ENCODE data around the gene PHPT1. TPM values are rescaled to one million over a fixed set of nuclear protein-coding genes. Genes with fewer than 3 reads are reported as not detected.

PHPT1 gene
- total and polyA plus RNA-seq, 8 donors, result 66.1 to 151 (median 100) TPM

DNA sequence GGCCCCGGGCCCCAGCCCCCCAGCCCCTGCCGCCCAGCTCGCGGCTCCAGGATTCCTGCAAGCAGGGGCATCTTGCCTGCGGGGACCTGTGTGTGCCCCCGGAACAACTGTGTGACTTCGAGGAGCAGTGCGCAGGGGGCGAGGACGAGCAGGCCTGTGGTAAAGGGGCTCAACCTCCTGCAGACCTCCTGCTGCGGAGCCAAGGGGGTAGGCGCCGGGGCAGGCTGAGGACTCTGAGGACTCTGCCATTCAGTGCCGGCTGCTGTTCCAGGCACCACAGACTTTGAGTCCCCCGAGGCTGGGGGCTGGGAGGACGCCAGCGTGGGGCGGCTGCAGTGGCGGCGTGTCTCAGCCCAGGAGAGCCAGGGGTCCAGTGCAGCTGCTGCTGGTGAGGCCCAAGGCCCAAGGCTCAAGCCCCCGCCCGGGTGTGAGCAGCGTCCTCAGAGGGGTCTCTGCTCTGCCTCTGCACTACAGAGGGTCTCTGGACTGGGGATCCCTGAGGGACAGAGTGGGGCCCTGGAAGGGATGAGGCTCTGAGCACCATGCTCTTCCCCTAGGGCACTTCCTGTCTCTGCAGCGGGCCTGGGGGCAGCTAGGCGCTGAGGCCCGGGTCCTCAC lies 6.4 kb downstream of the PHPT1 start:
- no peak overlapping the region for H3K27ac ChIP-seq
- no peaks in the 10 kb centered on the region for H3K27me3 ChIP-seq
- H3K9me3 ChIP-seq, result no peaks in the 10 kb centered on the region
- H3K36me3 ChIP-seq, result peaks cover 0 to 21% of the 10 kb centered on the region in 2 donors
- intact Hi-C loops (cut with DNase I), result loop anchor here in 1 of 2 donors (10.0 kb wide), 1 partner anchor 79 kb away; no protein-coding TSS in a partner anchor
- no peak overlapping the region for H3K4me3 ChIP-seq
- TF ChIP-seq, protein P1, sequence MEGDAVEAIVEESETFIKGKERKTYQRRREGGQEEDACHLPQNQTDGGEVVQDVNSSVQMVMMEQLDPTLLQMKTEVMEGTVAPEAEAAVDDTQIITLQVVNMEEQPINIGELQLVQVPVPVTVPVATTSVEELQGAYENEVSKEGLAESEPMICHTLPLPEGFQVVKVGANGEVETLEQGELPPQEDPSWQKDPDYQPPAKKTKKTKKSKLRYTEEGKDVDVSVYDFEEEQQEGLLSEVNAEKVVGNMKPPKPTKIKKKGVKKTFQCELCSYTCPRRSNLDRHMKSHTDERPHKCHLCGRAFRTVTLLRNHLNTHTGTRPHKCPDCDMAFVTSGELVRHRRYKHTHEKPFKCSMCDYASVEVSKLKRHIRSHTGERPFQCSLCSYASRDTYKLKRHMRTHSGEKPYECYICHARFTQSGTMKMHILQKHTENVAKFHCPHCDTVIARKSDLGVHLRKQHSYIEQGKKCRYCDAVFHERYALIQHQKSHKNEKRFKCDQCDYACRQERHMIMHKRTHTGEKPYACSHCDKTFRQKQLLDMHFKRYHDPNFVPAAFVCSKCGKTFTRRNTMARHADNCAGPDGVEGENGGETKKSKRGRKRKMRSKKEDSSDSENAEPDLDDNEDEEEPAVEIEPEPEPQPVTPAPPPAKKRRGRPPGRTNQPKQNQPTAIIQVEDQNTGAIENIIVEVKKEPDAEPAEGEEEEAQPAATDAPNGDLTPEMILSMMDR (IDR thresholded peaks at IDR 0.05), result no peak
- H3K4me1 ChIP-seq, result peaks cover 3 to 15% of the 10 kb centered on the region in 2 donors
- ATAC-seq (no peak), DNase-seq (peak in 1 of 4 donors; percentile 78)

DNA sequence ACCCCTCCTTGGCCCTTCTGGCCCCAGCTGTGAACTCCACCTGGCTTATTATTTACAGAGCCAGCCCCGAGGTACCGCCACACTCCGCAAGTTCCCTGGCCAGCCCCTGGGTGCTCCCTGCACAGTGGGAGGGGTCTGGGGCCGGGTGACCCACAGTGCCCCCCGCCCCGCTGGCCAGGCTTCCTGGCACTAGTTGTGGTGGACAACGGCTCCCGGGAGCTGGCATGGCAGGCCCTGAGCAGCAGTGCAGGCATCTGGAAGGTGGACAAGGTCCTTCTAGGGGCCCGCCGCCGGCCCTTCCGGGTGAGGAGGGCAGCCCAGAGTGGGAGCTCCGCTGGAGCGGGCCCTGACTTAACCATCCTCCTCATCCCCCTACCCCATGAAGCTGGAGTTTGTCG lies 6.9 kb downstream of the PHPT1 start:
- Histone ChIP-seq H3K27me3 (no peaks in the 10 kb centered on the region), H3K4me1 (peaks cover 0 to 11% of the 10 kb centered on the region in 2 donors), H3K27ac (no peak overlapping the region), H3K9me3 (no peaks in the 10 kb centered on the region), H3K36me3 (peaks cover 0 to 21% of the 10 kb centered on the region in 2 donors), H3K4me3 (no peak overlapping the region)
- TF ChIP-seq, protein P1 (IDR thresholded peaks at IDR 0.05), result no peak
- intact Hi-C loops (cut with DNase I), result loop anchor here in 1 of 2 donors (10.0 kb wide), 1 partner anchor 79 kb away; no protein-coding TSS in a partner anchor
- DNase-seq (peak in 1 of 4 donors; percentile 72), ATAC-seq (no peak)

DNA sequence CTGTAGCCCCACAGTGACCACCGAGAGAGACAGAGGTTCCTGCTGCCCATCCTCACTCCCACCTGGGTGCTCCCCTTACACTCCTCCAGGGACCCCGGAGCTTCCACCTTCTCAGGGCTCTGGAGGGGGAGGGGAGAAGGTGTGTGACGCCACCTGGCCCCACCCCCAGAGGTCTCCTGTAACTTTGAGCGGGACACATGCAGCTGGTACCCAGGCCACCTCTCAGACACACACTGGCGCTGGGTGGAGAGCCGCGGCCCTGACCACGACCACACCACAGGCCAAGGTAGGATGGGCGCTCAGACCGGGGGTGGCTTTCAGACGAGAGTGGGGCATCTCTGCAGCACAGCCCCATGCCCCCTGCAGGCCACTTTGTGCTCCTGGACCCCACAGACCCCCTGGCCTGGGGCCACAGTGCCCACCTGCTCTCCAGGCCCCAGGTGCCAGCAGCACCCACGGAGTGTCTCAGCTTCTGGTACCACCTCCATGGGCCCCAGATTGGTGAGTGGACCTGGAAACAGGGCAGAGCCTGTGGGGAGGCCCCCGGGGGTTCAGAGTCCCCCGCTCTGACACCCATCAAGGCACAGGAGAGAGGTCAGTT lies 7.4 kb downstream of the PHPT1 start:
- intact Hi-C loops (cut with DNase I), result loop anchor here in 1 of 2 donors (10.0 kb wide), 1 partner anchor 78 kb away; no protein-coding TSS in a partner anchor

GRCh38 chr9:136857166-136857565 lies 8.0 kb downstream of the PHPT1 start:
- H3K36me3 ChIP-seq, result peaks cover 0 to 28% of the 10 kb centered on the region in 2 donors

More for the DNA sequence above, 7.4 kb downstream of the PHPT1 start:
- ATAC-seq (no peak), DNase-seq (peak in 2 of 4 donors; percentile 30 to 66)
- H3K4me1 ChIP-seq, result peaks cover 0 to 11% of the 10 kb centered on the region in 2 donors
- H3K9me3 ChIP-seq, result no peaks in the 10 kb centered on the region
- no peak overlapping the region for H3K27ac ChIP-seq
- H3K27me3 ChIP-seq, result no peaks in the 10 kb centered on the region
- TF ChIP-seq, protein P1 (IDR thresholded peaks at IDR 0.05), result no peak
- H3K36me3 ChIP-seq, result peaks cover 0 to 22% of the 10 kb centered on the region in 2 donors
- no peak overlapping the region for H3K4me3 ChIP-seq

More at GRCh38 chr9:136857166-136857565, 8.0 kb downstream of the PHPT1 start:
- no peaks in the 10 kb centered on the region for H3K9me3 ChIP-seq
- peak in 1 of 4 donors; percentile 24 for DNase-seq
- H3K4me1 ChIP-seq, result peaks cover 0 to 11% of the 10 kb centered on the region in 2 donors
- no peak overlapping the region for H3K27ac ChIP-seq
- ATAC-seq, result no peak
- H3K4me3 ChIP-seq, result no peak overlapping the region
- TF ChIP-seq, protein P1 (IDR thresholded peaks at IDR 0.05), result no peak
- H3K27me3 ChIP-seq, result no peaks in the 10 kb centered on the region
- intact Hi-C loops (cut with DNase I), result loop anchor here in 1 of 2 donors (10.0 kb wide), 1 partner anchor 78 kb away; no protein-coding TSS in a partner anchor
